Ovary (tissue), 9 donors: ENCODE results near the gene FER. TPM values are rescaled to one million over a fixed set of nuclear protein-coding genes. Genes with fewer than 3 reads are reported as not detected.

Experiments used
- DNase-seq, 5 donors: peaks; one replicate each; pipeline ENCODE4 v3.0.0-alpha.2; 2019 to 2020
- H3K27ac ChIP-seq, 2 donors: fragments of 200-600 bp; one replicate each; pipeline versions ENCODE4 v1.5.1 to v1.8.0; 2019 to 2022
- H3K27me3 ChIP-seq: fragments of 200-600 bp; one replicate; pipeline ENCODE4 v1.8.0; 2022
- H3K36me3 ChIP-seq: fragments of 200-600 bp; sonication (generic); one replicate; pipeline ENCODE4 v1.5.1; 2019
- H3K4me1 ChIP-seq: one replicate; pipeline ENCODE4 v1.8.1; 2013; ENCODE audit warnings: mild to moderate bottlenecking, moderate library complexity; ENCODE audit not compliant: insufficient read depth
- H3K4me3 ChIP-seq: fragments of 200-600 bp; sonication (generic); one replicate; pipeline ENCODE4 v1.5.1; 2017
- H3K9me3 ChIP-seq, 2 donors: fragments of 200-600 bp in 1 of 2; sonication (generic) in 1 of 2; one replicate each; pipeline versions ENCODE4 v1.5.1 to v1.8.1; 2013 to 2019; ENCODE audit warnings: mild to moderate bottlenecking in 1 of 2, moderate library complexity in 1 of 2
- CTCF ChIP-seq, 3 donors: fragments of 450-650 bp in 2 of 3; fragments of 200-600 bp in 1 of 3; IDR thresholded peaks; one replicate each; pipeline versions ENCODE4 v1.5.1 to v1.8.0; 2016 to 2022; ENCODE audit warnings: antibody characterized with exemption in 3 of 3, mild to moderate bottlenecking in 1 of 3
- EP300 ChIP-seq: sonication (generic); formaldehyde crosslinking; IDR thresholded peaks from one replicate; pipeline ENCODE4 v1.6.1; 2017; ENCODE audit warnings: antibody characterized with exemption
- POLR2A ChIP-seq: fragments of 450-650 bp; IDR thresholded peaks from one replicate; pipeline ENCODE4 v1.6.1; 2017; ENCODE audit warnings: antibody characterized with exemption, mild to moderate bottlenecking, moderate library complexity
- WGBS, 3 donors: extraction: QIAGEN DNeasy Blood & Tissue Kit in 1 of 3; methylation state at CpG; one replicate each; pipeline versions ENCODE4 v1.1.5 to v1.1.7; 2013 to 2017; 5-methylcytosine and 5-hydroxymethylcytosine counted together
- intact Hi-C, 4 donors: fragments of 100-400 bp; cut with DNase I; formaldehyde crosslinking; loops; one replicate each; pipeline versions ENCODE4 v1.11.0 to v1.15.1; 2022 to 2023
- polyA plus RNA-seq, 2 donors: library from polyadenylated mRNA; stranded (reverse); fragments of 200-250 nt in 1 of 2; fragments of 350-450 nt in 1 of 2; fragmentation: Illumina TruSeq in 1 of 2; extraction: RNeasy Lipid Tissue Mini Kit (QIAGEN cat#74804) in 1 of 2; gene quantifications; one replicate each; pipeline ENCODE4 v1.2.3, GENCODE V29; 2013 to 2014
- total RNA-seq, 7 donors: library from RNA; depleted of rRNA in 2 of 7; stranded (reverse); fragments of >200 nt in 2 of 7; fragmentation: NEBNext Ultra II Directional in 3 of 7; extraction: Animal tissue kit (Norgen Biotek cat#: 25700) in 3 of 7; gene quantifications; one replicate each; pipeline versions ENCODE4 v1.1.0 to v1.2.4, GENCODE V29; 2016 to 2023
- donor health status: DM: no; HTN: no; CAD: no; lungs with moderate emphysema.
- donor health status: DM: no; HTN: no; CAD: no.
- donor health status: Bipolar disorder and iron deficiency.
- donor health status: DM: yes; HTN: yes; CAD: no.
- donor health status: DM: no; HTN: no; CAD: no.
- donor health status: DM: yes; HTN: yes; CAD: no.

FER gene
- total and polyA plus RNA-seq, 9 donors, result 3.0 to 36.0 (median 28.0) TPM

- WGBS, 3 donors, result 89 to 95% (median 90%) methylated on average over 2 of the region's 2 CpGs
- DNase-seq, result no peak
- intact Hi-C loops, result no loop called here
Observed at GRCh38 chr5:109028608-109029299, 281.1 kb downstream of the FER start.

GRCh38 chr5:109029847-109030246 lies 282.1 kb downstream of the FER start:
- TF ChIP-seq EP300 (no peak), CTCF (IDR thresholded peaks at IDR 0.05) (no peak), POLR2A (no peak)
- Histone ChIP-seq H3K4me3 (no peak overlapping the region), H3K27me3 (no peaks in the 10 kb centered on the region), H3K4me1 (no peaks in the 10 kb centered on the region), H3K27ac (no peak overlapping the region), H3K36me3 (no peaks in the 10 kb centered on the region), H3K9me3 (no peaks in the 10 kb centered on the region)
- intact Hi-C loops, result no loop called here
- WGBS, 3 donors, result 89 to 100% (median 98%) methylated on average over 1 of the region's 1 CpG
- DNase-seq, result no peak

More at GRCh38 chr5:109028608-109029299, 281.1 kb downstream of the FER start:
- Histone ChIP-seq H3K9me3 (no peaks in the 10 kb centered on the region), H3K4me3 (no peak overlapping the region), H3K4me1 (no peaks in the 10 kb centered on the region), H3K27ac (no peak overlapping the region), H3K27me3 (no peaks in the 10 kb centered on the region), H3K36me3 (no peaks in the 10 kb centered on the region)
- TF ChIP-seq EP300, result no peak
- no peak for TF ChIP-seq POLR2A
- no peak for TF ChIP-seq CTCF (IDR thresholded peaks at IDR 0.05)

- no peaks in the 10 kb centered on the region for H3K27me3 ChIP-seq
- TF ChIP-seq CTCF (IDR thresholded peaks at IDR 0.05) (no peak), EP300 (no peak)
- no peaks in the 10 kb centered on the region for H3K9me3 ChIP-seq
- no peaks in the 10 kb centered on the region for H3K36me3 ChIP-seq
- H3K4me3 ChIP-seq, result no peak overlapping the region
- WGBS, 3 donors, result 91 to 97% (median 95%) methylated on average over 2 of the region's 2 CpGs
- DNase-seq, result no peak
- no peaks in the 10 kb centered on the region for H3K4me1 ChIP-seq
- intact Hi-C loops, result no loop called here
- H3K27ac ChIP-seq, result no peak overlapping the region
Observed at GRCh38 chr5:109030360-109031143, 282.9 kb downstream of the FER start.

GRCh38 chr5:109034306-109034705 lies 286.6 kb downstream of the FER start:
- WGBS, 3 donors, result 86 to 90% (median 89%) methylated on average over 1 of the region's 1 CpG
- TF ChIP-seq CTCF (IDR thresholded peaks at IDR 0.05) (no peak), POLR2A (no peak), EP300 (no peak)
- no peak for DNase-seq
- Histone ChIP-seq H3K27ac (no peak overlapping the region), H3K36me3 (no peaks in the 10 kb centered on the region), H3K4me3 (no peak overlapping the region), H3K9me3 (no peaks in the 10 kb centered on the region), H3K27me3 (no peaks in the 10 kb centered on the region), H3K4me1 (no peaks in the 10 kb centered on the region)
- intact Hi-C loops, result no loop called here
